Measurements from ENCODE around the gene UBE2D1.

GRCh38 chr10:58316874-58317273, 17.9 kb upstream of the UBE2D1 start:
- TF ChIP-seq PRDM10 (CRISPR knock-in tag; IDR thresholded peaks at IDR 0.05; ENCODE audit: low read depth) = no peak
- TF ChIP-seq, protein P1, sequence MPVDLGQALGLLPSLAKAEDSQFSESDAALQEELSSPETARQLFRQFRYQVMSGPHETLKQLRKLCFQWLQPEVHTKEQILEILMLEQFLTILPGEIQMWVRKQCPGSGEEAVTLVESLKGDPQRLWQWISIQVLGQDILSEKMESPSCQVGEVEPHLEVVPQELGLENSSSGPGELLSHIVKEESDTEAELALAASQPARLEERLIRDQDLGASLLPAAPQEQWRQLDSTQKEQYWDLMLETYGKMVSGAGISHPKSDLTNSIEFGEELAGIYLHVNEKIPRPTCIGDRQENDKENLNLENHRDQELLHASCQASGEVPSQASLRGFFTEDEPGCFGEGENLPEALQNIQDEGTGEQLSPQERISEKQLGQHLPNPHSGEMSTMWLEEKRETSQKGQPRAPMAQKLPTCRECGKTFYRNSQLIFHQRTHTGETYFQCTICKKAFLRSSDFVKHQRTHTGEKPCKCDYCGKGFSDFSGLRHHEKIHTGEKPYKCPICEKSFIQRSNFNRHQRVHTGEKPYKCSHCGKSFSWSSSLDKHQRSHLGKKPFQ (CRISPR knock-in tag; IDR thresholded peaks at IDR 0.05; ENCODE audit: insufficient replicate concordance) = no peak
- no peak for TF ChIP-seq POLR2A (IDR thresholded peaks at IDR 0.05; ENCODE audit: insufficient read depth in 1 of 2, low read depth in 2 of 2, low read length in 2 of 2)
- no peak for TF ChIP-seq ZBTB33 (CRISPR knock-in tag; IDR thresholded peaks at IDR 0.05)
- no peak for TF ChIP-seq HNRNPH1 (optimal IDR thresholded peaks at IDR 0.05; ENCODE audit: low read depth, low read length)
- TF ChIP-seq, protein P2, sequence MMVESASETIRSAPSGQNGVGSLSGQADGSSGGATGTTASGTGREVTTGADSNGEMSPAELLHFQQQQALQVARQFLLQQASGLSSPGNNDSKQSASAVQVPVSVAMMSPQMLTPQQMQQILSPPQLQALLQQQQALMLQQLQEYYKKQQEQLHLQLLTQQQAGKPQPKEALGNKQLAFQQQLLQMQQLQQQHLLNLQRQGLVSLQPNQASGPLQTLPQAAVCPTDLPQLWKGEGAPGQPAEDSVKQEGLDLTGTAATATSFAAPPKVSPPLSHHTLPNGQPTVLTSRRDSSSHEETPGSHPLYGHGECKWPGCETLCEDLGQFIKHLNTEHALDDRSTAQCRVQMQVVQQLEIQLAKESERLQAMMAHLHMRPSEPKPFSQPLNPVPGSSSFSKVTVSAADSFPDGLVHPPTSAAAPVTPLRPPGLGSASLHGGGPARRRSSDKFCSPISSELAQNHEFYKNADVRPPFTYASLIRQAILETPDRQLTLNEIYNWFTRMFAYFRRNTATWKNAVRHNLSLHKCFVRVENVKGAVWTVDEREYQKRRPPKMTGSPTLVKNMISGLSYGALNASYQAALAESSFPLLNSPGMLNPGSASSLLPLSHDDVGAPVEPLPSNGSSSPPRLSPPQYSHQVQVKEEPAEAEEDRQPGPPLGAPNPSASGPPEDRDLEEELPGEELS (CRISPR knock-in tag; IDR thresholded peaks at IDR 0.05) = no peak
- no peak for TF ChIP-seq HDAC1 (CRISPR knock-in tag; IDR thresholded peaks at IDR 0.05)

Data from HepG2 (cell line).